DMS79 treated with DMSO at 0.1 percent for 48 hours (cell line): ENCODE measurements around the gene RPS28.
"Not testable (repeated sequence)": the region's sequence is repeated elsewhere in the genome, so short reads cannot be mapped to it uniquely, and the experiment has no call there.

Source experiments
- DNase-seq: peaks from one replicate; lab custom pipeline; 2025; lab: John Stamatoyannopoulos, UW

RPS28 gene

DNA sequence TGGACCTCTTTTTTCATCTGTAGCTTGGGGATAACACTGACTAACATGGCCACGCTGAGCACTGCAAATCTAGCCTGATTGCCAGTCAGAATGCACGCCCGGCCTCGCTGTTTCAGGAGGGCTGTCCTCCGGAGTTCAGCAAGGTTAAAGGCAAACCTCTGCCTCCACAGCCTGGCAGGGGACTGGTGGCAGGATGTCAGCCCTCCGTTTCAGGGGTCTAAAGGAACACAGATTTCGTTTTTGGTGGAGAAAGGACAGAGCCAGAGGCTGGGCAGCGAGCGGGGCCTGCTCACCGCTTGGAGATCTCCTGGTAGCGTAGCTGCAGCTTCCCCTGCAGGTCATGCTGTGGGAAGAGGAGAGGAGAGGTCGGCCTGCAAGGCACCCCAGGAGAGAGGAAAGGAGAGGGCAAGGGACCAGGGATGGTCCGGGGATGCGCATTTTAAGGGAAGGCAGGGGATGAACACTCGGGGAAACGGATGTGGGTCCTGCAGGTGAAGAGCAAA lies 681 bp upstream of the RPS28 start:
- DNase-seq: no peak

GRCh38 chr19:8321986-8322637 lies 816 bp downstream of the RPS28 start:
- no peak for DNase-seq

DNA sequence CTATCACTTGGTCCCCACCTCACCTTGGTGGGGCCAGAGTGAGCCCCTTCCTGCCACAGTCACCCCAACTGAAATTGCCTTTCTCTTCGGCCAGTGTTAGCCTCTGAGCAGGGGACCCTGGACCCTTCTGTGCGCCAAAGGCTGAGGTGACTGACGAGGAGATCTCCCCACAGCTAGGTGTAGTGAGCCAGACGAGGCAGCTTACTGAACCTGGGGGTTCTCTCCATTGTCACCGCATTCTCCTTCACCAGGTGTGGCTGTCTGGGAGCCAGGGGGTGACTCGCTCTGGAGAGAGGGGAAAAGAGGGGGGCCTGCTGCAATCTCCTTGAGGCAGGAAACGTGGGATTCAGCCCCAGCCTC lies 1.3 kb downstream of the RPS28 start:
- no peak for DNase-seq

DNA sequence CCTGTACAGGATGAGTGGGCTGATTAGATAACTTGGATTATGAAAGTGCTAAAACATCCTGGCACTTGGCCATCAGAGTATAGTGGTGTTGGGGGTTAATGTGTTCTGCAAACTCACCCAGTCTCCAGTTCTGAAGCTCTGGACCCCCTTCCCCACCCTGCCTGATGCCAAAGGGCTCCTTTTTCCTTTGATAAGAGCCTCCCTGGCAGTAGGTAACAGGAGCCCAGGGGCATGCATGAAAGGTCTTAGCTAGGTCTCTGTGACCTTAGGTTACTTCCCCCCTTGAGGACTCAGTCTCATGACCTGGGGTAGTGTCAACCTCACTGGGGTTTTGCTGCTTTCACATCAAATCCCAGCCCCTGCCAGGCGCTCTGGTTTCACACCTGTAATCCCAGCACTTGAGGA lies 2.5 kb downstream of the RPS28 start:
- no peak for DNase-seq

DNA sequence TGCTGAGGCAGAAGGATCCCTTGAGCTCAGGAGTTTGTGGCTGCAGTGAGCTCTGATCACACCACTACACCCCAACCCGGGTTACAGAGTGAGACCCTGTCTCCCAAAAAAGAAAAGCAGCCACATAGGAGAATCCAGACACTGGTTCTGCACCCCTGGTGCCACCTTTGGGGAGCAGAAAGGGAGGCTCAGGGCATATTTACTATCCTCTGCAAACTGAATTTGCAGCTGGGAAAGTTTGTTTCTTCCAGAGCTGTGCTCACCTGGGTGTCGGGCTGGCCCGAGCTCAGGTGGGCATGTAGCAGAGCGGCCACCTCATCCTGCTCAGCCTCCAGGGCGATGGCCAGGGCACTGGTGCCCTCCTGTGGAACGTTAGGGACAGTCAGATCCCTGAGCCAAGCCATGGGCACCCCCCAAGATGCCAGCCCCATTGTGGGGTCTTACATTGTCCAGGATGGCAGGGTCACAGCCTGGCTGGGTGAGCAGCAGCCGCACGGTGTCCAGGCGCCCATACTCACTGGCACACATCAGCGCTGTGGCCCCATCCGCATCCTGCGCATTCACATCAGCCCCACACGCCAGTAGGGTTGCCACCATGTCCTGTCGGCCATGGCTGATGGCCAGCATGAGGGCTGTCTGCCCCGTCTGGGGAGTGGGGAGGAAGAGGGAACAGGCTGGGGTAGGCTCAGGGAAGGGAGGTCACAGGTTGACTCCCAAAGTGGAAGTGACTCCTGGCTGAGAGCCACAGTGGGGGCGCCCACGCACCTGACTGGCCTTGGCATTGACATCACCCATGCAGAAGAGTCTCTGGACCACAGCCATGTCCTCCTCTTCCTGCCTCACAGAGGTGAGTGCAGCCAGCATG lies 3.1 kb downstream of the RPS28 start:
- DNase-seq: no peak

DNA sequence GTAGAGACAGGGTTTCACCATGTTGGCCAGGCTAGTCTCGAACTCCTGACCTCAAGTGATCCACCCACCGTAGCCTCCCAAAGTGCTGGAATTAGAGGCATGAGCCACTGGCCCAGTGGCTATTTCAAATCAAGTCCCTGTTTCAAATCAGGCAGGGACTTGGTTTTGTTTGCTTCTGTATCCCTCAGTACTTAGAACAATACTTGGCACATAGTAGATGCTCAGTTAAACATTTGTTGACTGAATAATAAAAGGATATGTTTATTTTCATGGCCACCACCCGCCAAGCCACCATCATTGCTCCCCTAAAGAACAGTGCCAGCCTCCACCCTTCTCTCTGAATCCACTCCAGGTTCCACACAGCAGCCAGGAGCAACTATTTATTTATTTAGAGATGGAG lies 4.2 kb downstream of the RPS28 start:
- DNase-seq: no peak

DNA sequence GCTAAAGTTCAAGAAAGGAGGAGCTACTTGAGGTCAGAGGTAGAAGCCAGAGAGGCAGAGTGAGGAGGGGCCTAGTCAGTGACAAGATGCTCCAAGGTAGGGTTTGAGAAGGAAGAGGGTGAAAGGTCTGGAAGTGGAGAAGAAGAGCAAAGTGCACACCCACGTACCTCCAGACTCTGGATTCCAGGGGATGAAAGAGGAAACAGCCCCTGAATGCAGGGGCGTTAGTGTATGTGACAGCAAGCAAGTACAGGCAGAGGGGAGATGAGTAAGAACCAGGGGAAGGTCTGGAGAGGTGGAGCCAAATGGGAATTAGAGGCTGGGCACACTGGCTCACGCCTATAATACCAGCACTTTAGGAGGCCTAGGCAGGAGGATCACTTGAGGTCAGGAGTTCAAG lies 8.7 kb downstream of the RPS28 start:
- DNase-seq: no peak

DNA sequence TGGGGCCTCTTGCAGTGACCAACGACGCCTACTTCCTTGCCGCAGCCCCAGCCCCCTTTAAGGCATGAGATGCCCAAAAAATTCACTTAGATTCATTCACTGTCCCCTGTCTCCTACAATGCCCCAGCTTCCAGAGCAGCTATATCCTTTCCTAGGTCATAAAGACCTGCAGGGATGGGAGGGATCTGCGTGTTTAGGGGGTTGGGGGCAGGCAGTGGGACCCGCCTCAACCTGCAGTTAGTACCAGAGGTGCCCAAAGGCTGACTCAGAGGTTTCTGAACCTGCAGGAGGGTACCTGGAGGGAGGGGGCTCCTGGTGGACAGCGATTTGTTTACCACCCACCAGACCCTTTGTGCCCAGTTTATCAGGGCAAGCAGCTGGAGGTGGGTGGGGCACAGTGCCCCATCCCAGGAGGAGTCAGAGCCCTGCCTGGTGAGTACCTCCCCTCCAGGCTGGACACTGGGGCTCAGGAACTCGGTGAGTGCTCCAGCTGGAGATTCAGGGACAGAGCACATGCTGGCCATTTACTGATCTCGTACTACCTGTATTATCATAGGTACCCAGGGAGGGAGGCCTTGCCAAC lies 10.1 kb downstream of the RPS28 start:
- DNase-seq: no peak

GRCh38 chr19:8332976-8333766 lies 11.9 kb downstream of the RPS28 start:
- DNase-seq: no peak

DNA sequence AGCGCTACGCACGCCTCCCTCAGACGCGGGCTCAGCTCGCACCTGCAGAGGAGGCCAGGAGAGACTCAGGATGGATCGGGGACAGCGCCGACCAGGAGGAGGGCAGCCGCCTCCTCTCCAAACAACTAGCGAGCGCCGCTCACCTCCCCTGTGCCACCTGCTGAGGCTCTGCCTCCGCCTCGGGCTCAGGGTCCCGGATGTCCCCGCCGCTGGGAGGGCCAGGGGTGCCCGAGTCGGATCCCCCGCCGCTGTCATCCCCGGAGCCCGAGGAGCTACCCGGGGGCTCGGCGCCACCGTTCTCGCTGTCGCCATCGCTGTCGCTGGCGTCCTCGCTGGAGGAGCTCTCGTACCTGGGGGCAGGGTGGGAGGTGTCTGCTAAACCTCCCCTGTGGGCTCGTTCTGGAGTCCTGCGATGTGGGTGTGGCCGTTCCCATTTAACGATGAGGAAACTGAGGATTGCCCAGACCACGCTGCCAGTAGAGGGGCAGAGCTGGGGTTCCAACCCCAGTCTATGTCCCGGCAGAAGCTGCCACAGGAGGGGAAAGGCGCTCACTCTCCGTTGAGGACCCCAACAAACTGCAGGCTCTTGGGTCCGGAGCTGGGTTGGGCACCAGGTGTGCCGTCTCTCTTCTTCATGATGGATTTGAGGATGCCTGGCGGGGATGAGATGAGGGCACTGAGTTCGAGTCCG lies 12.6 kb downstream of the RPS28 start:
- peak; percentile 27 for DNase-seq

- peak; percentile 45 for DNase-seq
Observed at GRCh38 chr19:8334458-8335342, 13.4 kb downstream of the RPS28 start.

DNA sequence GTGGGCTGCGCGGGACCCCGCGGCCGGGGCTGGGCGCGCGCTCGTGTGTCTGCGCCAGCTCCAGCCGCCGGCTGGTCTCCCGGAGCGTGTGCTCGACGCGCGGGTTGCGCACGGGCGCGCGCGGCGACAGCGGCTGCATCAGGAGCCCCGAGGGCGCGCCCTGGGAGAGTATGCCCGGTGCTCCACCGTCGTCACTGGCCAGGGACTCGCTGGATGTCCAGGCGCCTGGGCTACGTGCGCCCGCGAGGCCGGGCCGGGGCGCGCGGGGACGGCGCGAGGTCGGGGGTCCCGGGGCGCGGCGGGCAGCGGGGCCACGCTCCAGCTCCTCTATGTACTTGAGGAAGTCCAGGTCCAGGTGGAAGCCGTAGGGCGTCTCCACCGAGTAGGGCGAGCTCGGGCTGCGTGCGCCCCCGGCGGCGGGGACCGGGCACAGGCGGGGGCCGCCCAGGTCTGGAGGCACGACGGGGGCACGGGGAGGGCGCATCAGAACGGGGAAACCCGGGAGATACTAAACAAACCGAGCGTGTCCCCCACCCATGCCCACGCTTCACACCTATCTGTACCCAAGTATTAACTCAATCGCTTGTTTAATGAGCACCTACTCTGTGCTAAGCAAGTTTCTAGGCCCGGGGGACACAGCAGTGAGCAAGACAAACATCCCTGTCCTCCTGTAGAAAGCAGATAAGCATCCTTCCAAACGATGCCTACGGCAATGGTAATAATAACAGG lies 14.2 kb downstream of the RPS28 start:
- no peak for DNase-seq

- DNase-seq: peak; percentile 46
Observed at GRCh38 chr19:8336072-8336569, 14.8 kb downstream of the RPS28 start.

DNA sequence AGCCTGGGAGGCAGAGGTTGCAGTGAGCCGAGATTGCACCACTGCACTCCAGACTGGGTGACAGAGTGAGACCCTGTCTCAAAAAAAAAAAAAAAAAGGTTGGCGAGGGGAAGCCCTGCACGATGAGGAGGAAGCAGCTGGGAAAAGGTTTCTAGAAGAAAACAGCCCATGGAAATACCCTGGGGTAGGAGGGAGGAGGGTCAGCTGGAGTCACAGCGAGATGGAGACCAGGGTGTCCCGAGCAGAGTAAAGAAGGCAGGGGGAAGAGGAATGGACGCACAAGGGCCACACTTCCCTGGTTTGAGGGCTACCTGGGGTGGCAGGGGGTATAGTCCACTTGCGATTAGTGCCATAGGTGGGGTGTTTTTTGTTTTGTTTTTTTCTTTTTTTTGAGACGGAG lies 15.4 kb downstream of the RPS28 start:
- DNase-seq: no peak

DNA sequence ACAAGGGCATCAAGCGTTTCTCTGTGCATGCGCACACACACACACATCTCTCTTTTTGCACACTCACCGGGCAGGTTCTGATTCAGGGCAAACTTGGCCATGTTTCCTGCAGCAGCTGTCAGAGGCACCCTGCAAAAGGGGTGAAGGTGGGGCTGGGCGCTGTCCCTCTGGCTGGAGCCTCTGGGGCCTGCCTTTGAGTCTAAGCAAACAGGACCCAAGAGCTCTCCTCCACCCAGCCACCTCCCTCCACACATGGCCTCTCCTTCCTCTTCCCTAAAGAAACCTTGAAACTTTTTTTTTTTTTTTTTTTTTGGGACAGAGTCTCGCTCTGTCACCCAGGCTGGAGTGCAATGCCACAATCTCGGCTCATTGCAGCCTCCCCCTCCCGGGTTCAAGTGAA lies 16.4 kb downstream of the RPS28 start:
- no peak for DNase-seq

DNA sequence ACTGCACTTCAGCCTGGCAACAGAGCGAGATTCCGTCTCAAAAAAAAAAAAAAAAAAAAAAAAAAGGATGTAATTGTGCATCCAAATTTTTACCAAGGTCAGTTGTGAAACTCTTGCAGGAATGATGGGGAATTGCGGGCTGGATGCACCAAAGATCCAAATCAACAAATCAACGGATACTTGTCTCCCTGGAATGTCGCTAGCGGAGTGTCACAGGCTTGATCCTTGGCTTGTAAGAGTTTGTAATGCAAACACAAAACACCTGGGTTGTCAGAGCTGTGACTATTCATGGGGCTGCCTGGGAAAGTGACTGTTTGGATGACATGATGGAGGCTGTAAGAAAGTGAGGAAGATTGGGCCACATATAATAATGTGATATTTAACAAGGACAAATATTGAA lies 17.5 kb downstream of the RPS28 start:
- DNase-seq: no peak

DNA sequence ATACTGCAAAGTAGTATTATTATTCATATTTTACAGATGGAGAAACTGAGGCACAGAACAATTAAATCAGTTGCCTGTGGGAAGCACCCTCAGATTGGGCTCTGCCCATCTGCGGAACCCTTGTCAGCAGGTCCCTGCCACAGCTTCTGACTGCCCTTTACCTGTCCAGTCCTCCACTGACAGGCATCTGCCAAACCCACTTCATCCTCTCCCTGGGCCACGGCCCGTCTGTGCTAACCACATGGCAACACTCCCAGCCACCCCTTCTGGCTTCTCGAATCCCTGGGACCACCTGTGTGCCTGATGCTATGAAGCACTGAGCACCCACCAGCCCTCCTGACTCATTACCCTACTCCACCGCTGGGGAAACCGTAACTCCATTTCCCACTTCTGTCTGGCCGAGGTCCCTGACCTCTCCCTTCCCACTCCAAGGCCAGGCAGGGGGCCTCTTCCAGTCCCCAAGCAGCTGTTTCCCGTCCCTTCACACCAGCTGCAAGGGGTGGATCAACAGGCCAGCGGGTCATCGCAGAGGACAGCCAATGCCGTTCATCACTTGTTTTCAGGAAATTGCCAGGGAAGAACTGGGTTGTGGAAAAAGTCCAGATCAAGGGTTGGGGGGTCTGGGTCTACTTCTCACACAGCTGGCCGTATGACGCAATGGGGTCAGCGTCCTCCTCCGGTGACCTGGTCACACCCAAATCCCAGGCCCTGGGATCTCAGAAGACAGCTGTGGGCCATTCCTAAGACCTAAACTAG lies 19.2 kb downstream of the RPS28 start:
- DNase-seq: no peak

DNA sequence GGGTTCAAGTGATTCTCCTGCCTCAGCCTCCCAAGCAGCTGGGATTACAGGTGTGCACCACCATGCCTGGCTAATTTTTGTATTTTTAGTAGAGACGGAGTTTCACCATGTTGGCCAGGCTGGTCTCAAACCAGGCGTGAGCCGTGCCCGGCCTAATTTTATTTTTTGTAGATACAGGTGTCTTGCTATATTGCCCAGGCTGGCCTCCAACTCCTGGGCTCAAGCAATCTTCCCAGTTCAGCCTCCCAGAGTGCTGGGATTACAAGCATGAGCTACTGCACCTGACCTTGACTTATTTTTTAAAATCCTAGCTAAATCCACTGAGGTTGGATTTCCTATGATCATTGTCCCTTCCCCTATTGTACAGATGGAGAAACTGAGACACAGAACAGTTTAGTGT lies 20.2 kb downstream of the RPS28 start:
- DNase-seq: not testable (repeated sequence)

- no peak for DNase-seq
Observed at GRCh38 chr19:8342316-8342683, 21.0 kb downstream of the RPS28 start.
